HepG2 (cell line): ENCODE results near the gene HOXC12. TPM values are rescaled to one million over a fixed set of nuclear protein-coding genes. Genes with fewer than 3 reads are reported as not detected.

Experiments used
- ATAC-seq: fragments of 200-7000 bp; cut with Tn5 transposase; 3 replicates; pipeline ENCODE4 v1.9.1; 2020; ENCODE audit warnings: mild to moderate bottlenecking, moderate library complexity
- BruUV-seq: library from RNA; stranded (reverse); fragments of 400-500 nt; replicated peaks from 2 replicates; lab custom pipeline; 2021; lab: Mats Ljungman, UMichigan
- CTCF ChIA-PET: fragments of 300-600 bp; formaldehyde crosslinking; extraction: SDS; loops from one replicate; lab custom pipeline; 2021; ENCODE audit warnings: low total read pairs, inconsistent platforms, low intra/inter-chr PET ratio; lab: Yijun Ruan, JAX
- POLR2A ChIA-PET: fragments of 350-600 bp; sonication (Branson Sonifier 250); formaldehyde crosslinking; loops from one replicate; lab custom pipeline; 2020; ENCODE audit warnings: antibody characterized with exemption, inconsistent platforms; lab: Yijun Ruan, JAX
- DNase-seq: peaks from one replicate; pipeline ENCODE4 v3.0.0-alpha.2; 2015; ENCODE audit warnings: low spot score
- FAIRE-seq: peaks from 3 replicates; lab custom pipeline; 2011; peaks lifted over from hg19 to GRCh38; lab: Jason Lieb, UNC
- H2AFZ ChIP-seq: one replicate; pipeline ENCODE4 v1.6.1; 2011; ENCODE audit warnings: low read length, inconsistent platforms
- H3K27ac ChIP-seq: fragments of 300-600 bp; 3 replicates; pipeline ENCODE4 v1.8.0; 2011; ENCODE audit warnings: mixed run types, mild to moderate bottlenecking, mixed read lengths, low read length, inconsistent platforms; ENCODE audit not compliant: insufficient read depth; ENCODE audit errors: extremely low read length
- H3K27me3 ChIP-seq, 2 experiments: fragments of 200-600 bp in 1 of 2; 2 replicates in 1 of 2; 3 replicates in 1 of 2; pipeline versions ENCODE4 v1.6.0 to v1.8.0; 2011; ENCODE audit warnings: low read length in 2 of 2, mild to moderate bottlenecking in 2 of 2, moderate library complexity in 2 of 2, inconsistent platforms in 1 of 2; ENCODE audit not compliant: insufficient read depth in 2 of 2, control insufficient read depth in 1 of 2
- H3K36me3 ChIP-seq, 2 experiments: fragments of 200-600 bp in 1 of 2; replicated peaks in 1 of 2; 2 replicates in 1 of 2; 3 replicates in 1 of 2; pipeline versions ENCODE4 v1.5.1 to v1.8.0; 2011; ENCODE audit warnings: low read length in 2 of 2, inconsistent platforms in 1 of 2; ENCODE audit not compliant: insufficient read depth in 2 of 2, control insufficient read depth in 1 of 2
- H3K4me1 ChIP-seq: 2 replicates; pipeline ENCODE4 v1.5.1; 2012; ENCODE audit warnings: low read length, inconsistent platforms; ENCODE audit not compliant: insufficient read depth
- H3K4me2 ChIP-seq: 2 replicates; pipeline ENCODE4 v1.6.0; 2011; ENCODE audit warnings: low read depth, low read length, inconsistent platforms
- H3K4me3 ChIP-seq, 3 experiments: fragments of 200-600 bp in 1 of 3; sonication (generic), shearing (Covaris generic) in 1 of 3; replicated peaks in 1 of 3; 2 replicates each; pipeline ENCODE4 v1.5.1; 2011 to 2016; ENCODE audit warnings: low read length in 3 of 3, inconsistent platforms in 2 of 3, low read depth in 2 of 3, mild to moderate bottlenecking in 2 of 3, control low read depth in 1 of 3, mixed read lengths in 1 of 3; ENCODE audit not compliant: insufficient read depth in 1 of 3
- H3K79me2 ChIP-seq: one replicate; pipeline ENCODE4 v1.6.1; 2011; ENCODE audit warnings: low read length, inconsistent platforms; ENCODE audit not compliant: insufficient read depth
- H3K9ac ChIP-seq: 2 replicates; pipeline ENCODE4 v1.6.0; 2011; ENCODE audit warnings: mild to moderate bottlenecking, low read depth, low read length, inconsistent platforms; ENCODE audit not compliant: insufficient read depth
- H3K9me3 ChIP-seq: 2 replicates; pipeline ENCODE4 v1.5.1; 2012; ENCODE audit warnings: mild to moderate bottlenecking, low read length
- H4K20me1 ChIP-seq: 2 replicates; pipeline ENCODE4 v1.6.0; 2011; ENCODE audit warnings: inconsistent platforms, mild to moderate bottlenecking, low read length, moderate library complexity; ENCODE audit not compliant: insufficient read depth
- HNRNPLL ChIP-seq: fragments of 200-400 bp; formaldehyde crosslinking; IDR thresholded peaks from 2 replicates; pipeline ENCODE4 v1.6.1; 2017; ENCODE audit warnings: mild to moderate bottlenecking, low read depth, low read length; ENCODE audit not compliant: poor library complexity, severe bottlenecking
- PRDM4 ChIP-seq: sonication (generic); formaldehyde crosslinking; IDR thresholded peaks from 2 replicates; pipeline ENCODE4 v1.9.0; 2021; ENCODE audit warnings: missing genetic modification reagents, borderline replicate concordance
- SOX6 ChIP-seq, 2 experiments: fragments of 450-650 bp in 1 of 2; sonication (generic) in 1 of 2; formaldehyde crosslinking in 1 of 2; IDR thresholded peaks; 2 replicates each; pipeline versions ENCODE4 v1.4.0 to v1.6.1; 2017 to 2020; ENCODE audit warnings: antibody characterized with exemption in 1 of 2, mild to moderate bottlenecking in 1 of 2, missing genetic modification reagents in 1 of 2
- TCF7 ChIP-seq: sonication (generic); IDR thresholded peaks from 2 replicates; pipeline ENCODE4 v1.6.1; 2016; ENCODE audit warnings: antibody characterized with exemption, low read depth
- ZNF570 ChIP-seq: sonication (generic); formaldehyde crosslinking; IDR thresholded peaks from 2 replicates; pipeline ENCODE4 v1.4.0; 2020; ENCODE audit warnings: mild to moderate bottlenecking, missing genetic modification reagents, borderline replicate concordance
- ZNF768 ChIP-seq: sonication (generic); formaldehyde crosslinking; IDR thresholded peaks from 2 replicates; pipeline ENCODE4 v1.4.0; 2020; ENCODE audit warnings: missing genetic modification reagents
- WGBS: methylation state at CpG from one replicate; pipeline ENCODE4 v1.1.6; 2017; ENCODE audit warnings: low lambda C conversion rate; 5-methylcytosine and 5-hydroxymethylcytosine counted together
- in situ Hi-C: cut with HindIII; loops from 2 replicates; pipeline ENCODE4 v1.10.0; 2017; ENCODE audit warnings: low pct_unique_long_range_greater_than_20kb; ENCODE audit not compliant: extremely low pct_ligation_motif_present
- intact Hi-C: fragments of 100-400 bp; cut with micrococcal nuclease; formaldehyde crosslinking; loops from one replicate; pipeline ENCODE4 v1.10.0; 2022; ENCODE audit not compliant: unreplicated experiment
- polyA plus RNA-seq, 8 experiments: library from polyadenylated mRNA; depleted of rRNA in 3 of 8; stranded (reverse) in 7 of 8; unstranded in 1 of 8; fragments of >200 nt; fragmentation: Illumina TruSeq in 4 of 8; extraction: Trizol in 4 of 8; gene quantifications; 2 replicates each; pipeline versions ENCODE4 v1.2.1 to v1.2.3, GENCODE V29; 2011 to 2016; ENCODE audit warnings: low read depth in 4 of 8, missing spikeins in 1 of 8, mixed read lengths in 1 of 8; ENCODE audit not compliant: insufficient read depth in 1 of 8
- total RNA-seq, 5 experiments: library from RNA; depleted of rRNA; stranded (reverse); fragments of >200 nt; fragmentation: Illumina TruSeq; extraction: Trizol; gene quantifications; 2 replicates each; pipeline ENCODE4 v1.2.3, GENCODE V29; 2016; ENCODE audit warnings: low read depth in 1 of 5

Gene HOXC12
- total and polyA plus RNA-seq, 2 of the 13 experiments (the other 11 are each of a cell fraction or from before 2014, with no cell fraction given), result not detected

GRCh38 chr12:53985692-53985993, 30.9 kb downstream of the HOXC12 start:
- no peak for TF ChIP-seq ZNF570 (CRISPR knock-in tag)
- peak; percentile 5 for TF ChIP-seq HNRNPLL
- no peak overlapping the region for H2AFZ ChIP-seq
- no peaks in the 10 kb centered on the region for H3K79me2 ChIP-seq
- H3K9me3 ChIP-seq, result no peaks in the 10 kb centered on the region
- H3K4me2 ChIP-seq, result no peak overlapping the region
- no peaks in the 10 kb centered on the region for H4K20me1 ChIP-seq
- no peak for FAIRE-seq
- no peak for ATAC-seq
- ChIA-PET POLR2A (no interaction called here), CTCF (interaction anchor here (2.3 kb wide), 1 partner anchor 229 kb away, joined by 12 read pairs; no protein-coding TSS in a partner anchor)
- in situ Hi-C loops, result no loop called here
- H3K4me1 ChIP-seq, result peaks cover 34% of the 10 kb centered on the region
- no TSS peak for BruUV-seq
- no peaks in the 10 kb centered on the region for H3K36me3 ChIP-seq
- H3K4me3 ChIP-seq, result no peak overlapping the region
- DNase-seq, result no peak
- peaks cover 6 to 42% of the 10 kb centered on the region in 2 experiments; a peak in 4 of 5 replicates for H3K27me3 ChIP-seq
- no peak overlapping the region for H3K9ac ChIP-seq
- intact Hi-C loops, result no loop called here
- H3K27ac ChIP-seq, result no peak overlapping the region
- 85% methylated on average over 21 of the region's 21 CpGs for WGBS

DNA sequence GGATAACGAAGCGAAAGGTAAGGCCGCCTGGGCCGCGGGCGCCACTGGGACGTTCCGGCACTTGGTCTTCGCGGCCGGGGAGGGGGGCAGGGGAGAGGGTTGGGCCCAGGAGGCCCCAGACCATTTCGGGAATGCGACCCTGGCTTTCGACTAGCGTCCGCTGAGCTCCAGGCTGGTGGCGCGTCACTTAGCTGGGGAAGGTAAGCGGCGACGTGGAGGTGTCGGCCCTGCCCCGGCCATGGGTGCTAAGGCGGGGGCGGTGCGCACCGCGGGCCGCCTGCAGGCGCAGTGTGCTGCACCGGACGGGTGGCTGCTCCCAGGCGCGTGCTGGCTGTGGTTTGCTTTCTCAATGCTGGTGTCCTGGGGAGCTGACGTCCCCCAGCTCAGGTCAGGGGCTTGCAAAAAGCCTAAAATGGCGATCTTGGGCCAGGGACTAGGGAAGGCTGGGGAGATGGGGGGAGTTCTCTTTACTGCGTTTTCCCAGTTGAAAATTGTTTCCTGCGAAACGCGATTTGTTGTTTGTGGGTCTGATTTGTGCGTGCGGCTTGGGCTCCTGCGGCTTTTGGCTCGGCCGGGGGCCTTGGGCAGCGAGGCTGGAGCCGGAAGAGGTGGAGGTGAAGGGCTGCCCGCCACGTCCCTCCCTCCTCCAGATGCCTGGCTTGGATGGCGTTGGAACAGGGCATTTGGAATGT, 31.4 kb downstream of the HOXC12 start:
- FAIRE-seq (no peak), ATAC-seq (no peak), DNase-seq (no peak)
- POLR2A ChIA-PET, result no interaction called here
- BruUV-seq, result no TSS peak
- H3K36me3 ChIP-seq, result no peaks in the 10 kb centered on the region
- no peak overlapping the region for H3K9ac ChIP-seq
- no peak overlapping the region for H3K4me3 ChIP-seq
- intact Hi-C loops (no loop called here), in situ Hi-C loops (no loop called here)
- H3K9me3 ChIP-seq, result no peaks in the 10 kb centered on the region
- 87% methylated on average over 45 of the region's 50 CpGs for WGBS
- H3K27me3 ChIP-seq, result peaks cover 7 to 42% of the 10 kb centered on the region in 2 experiments
- H3K27ac ChIP-seq, result no peak overlapping the region
- CTCF ChIA-PET, result no interaction called here
- no peak overlapping the region for H2AFZ ChIP-seq
- peaks cover 34% of the 10 kb centered on the region for H3K4me1 ChIP-seq
- no peak overlapping the region for H3K4me2 ChIP-seq
- no peaks in the 10 kb centered on the region for H4K20me1 ChIP-seq
- no peaks in the 10 kb centered on the region for H3K79me2 ChIP-seq
- TF ChIP-seq SOX6 (IDR thresholded peaks at IDR 0.05) (no peak), SOX6 (CRISPR knock-in tag; IDR thresholded peaks at IDR 0.05) (no peak), ZNF768 (peak; percentile 17; the same call in 1 of the 2 replicates), PRDM4 (CRISPR knock-in tag) (no peak), TCF7 (no peak)
